NB4 (cell line): ENCODE results near the gene JPH3.
A peak's percentile ranks its signal among the peaks of the same experiment; 100 is the strongest.

Experiments
- DNase-seq: peaks from one replicate; pipeline ENCODE4 v3.0.0; 2010; ENCODE audit warnings: low read depth
- H3K4me3 ChIP-seq: one replicate; pipeline ENCODE4 v1.5.1; 2011; ENCODE audit warnings: mild to moderate bottlenecking, low read depth, low read length, moderate library complexity
- CTCF ChIP-seq: IDR thresholded peaks from one replicate; pipeline ENCODE4 v1.5.1; 2012; ENCODE audit warnings: low read depth, low read length
- MAX ChIP-seq: IDR thresholded peaks from 2 replicates; pipeline ENCODE4 v1.6.1; 2011; ENCODE audit warnings: low read depth, low read length
- MYC ChIP-seq: IDR thresholded peaks from 2 replicates; pipeline ENCODE4 v1.6.1; 2011; ENCODE audit warnings: low read depth, low read length
- POLR2A ChIP-seq: IDR thresholded peaks from 2 replicates; pipeline ENCODE4 v1.6.1; 2011; ENCODE audit warnings: mild to moderate bottlenecking; ENCODE audit not compliant: insufficient read length; ENCODE audit errors: extremely low read depth

JPH3 gene

GRCh38 chr16:87687998-87688529 is 85.8 kb downstream of the JPH3 start:
- TF ChIP-seq POLR2A (no peak), MAX (no peak), MYC (no peak), CTCF (no peak)
- no peak for DNase-seq

GRCh38 chr16:87688876-87689815 is 86.8 kb downstream of the JPH3 start:
- TF ChIP-seq MYC: no peak
- TF ChIP-seq MAX: no peak
- no peak for TF ChIP-seq CTCF
- TF ChIP-seq POLR2A: no peak
- no peak overlapping the region for H3K4me3 ChIP-seq
- peak; percentile 30 for DNase-seq

More at GRCh38 chr16:87687998-87688529, 85.8 kb downstream of the JPH3 start:
- H3K4me3 ChIP-seq: no peak overlapping the region

- H3K4me3 ChIP-seq: no peak overlapping the region
- TF ChIP-seq POLR2A: no peak
- no peak for TF ChIP-seq CTCF
- TF ChIP-seq MAX: no peak
- no peak for TF ChIP-seq MYC
- no peak for DNase-seq
These were observed 87.7 kb downstream of the JPH3 start for GRCh38 chr16:87689956-87690465.

GRCh38 chr16:87690911-87691685 is 88.8 kb downstream of the JPH3 start:
- peak; percentile 28 for DNase-seq
- TF ChIP-seq CTCF (peak; percentile 4), POLR2A (no peak)
- no peak overlapping the region for H3K4me3 ChIP-seq

GRCh38 chr16:87691686-87692079 is 89.4 kb downstream of the JPH3 start:
- TF ChIP-seq POLR2A (no peak), MYC (no peak), CTCF (no peak), MAX (no peak)
- no peak overlapping the region for H3K4me3 ChIP-seq
- DNase-seq: no peak
